AG09319 (cell line): Measurements from ENCODE around the gene LRRC14B.

Source experiments
- DNase-seq: peaks from one replicate; pipeline ENCODE4 v3.0.0-alpha.2; 2010; ENCODE audit warnings: low read depth; ENCODE audit errors: extremely low read depth
- CTCF ChIP-seq: IDR thresholded peaks from 2 replicates; pipeline ENCODE4 v1.5.1; 2011; ENCODE audit warnings: low read depth, mild to moderate bottlenecking, inconsistent platforms, low read length, moderate library complexity

LRRC14B gene

GRCh38 chr5:198516-199196, 7.4 kb downstream of the LRRC14B start:
- no peak for DNase-seq
- no peak for TF ChIP-seq CTCF

GRCh38 chr5:199197-199949, 8.1 kb downstream of the LRRC14B start:
- TF ChIP-seq CTCF = no peak
- DNase-seq = no peak

GRCh38 chr5:199950-200645, 8.8 kb downstream of the LRRC14B start:
- DNase-seq = no peak

GRCh38 chr5:200985-201384, 9.7 kb downstream of the LRRC14B start:
- no peak for DNase-seq
- no peak for TF ChIP-seq CTCF

More at GRCh38 chr5:199950-200645, 8.8 kb downstream of the LRRC14B start:
- no peak for TF ChIP-seq CTCF

- no peak for DNase-seq
- no peak for TF ChIP-seq CTCF
Measured at GRCh38 chr5:201672-202071, 10.4 kb downstream of the LRRC14B start.

GRCh38 chr5:203246-203930, 12.1 kb downstream of the LRRC14B start:
- no peak for DNase-seq
- no peak for TF ChIP-seq CTCF

- no peak for TF ChIP-seq CTCF
- DNase-seq = no peak
Measured at GRCh38 chr5:204001-204400, 12.7 kb downstream of the LRRC14B start.
